Measurements from ENCODE around the gene CLIP1. TPM values are rescaled to one million over a fixed set of nuclear protein-coding genes. Genes with fewer than 3 reads are reported as not detected.

The CLIP1 gene
- total and polyA plus RNA-seq, 2 of the 8 experiments (the other 6 are each of a cell fraction or from before 2014, with no cell fraction given), result 19.0 to 27.6 TPM

DNA sequence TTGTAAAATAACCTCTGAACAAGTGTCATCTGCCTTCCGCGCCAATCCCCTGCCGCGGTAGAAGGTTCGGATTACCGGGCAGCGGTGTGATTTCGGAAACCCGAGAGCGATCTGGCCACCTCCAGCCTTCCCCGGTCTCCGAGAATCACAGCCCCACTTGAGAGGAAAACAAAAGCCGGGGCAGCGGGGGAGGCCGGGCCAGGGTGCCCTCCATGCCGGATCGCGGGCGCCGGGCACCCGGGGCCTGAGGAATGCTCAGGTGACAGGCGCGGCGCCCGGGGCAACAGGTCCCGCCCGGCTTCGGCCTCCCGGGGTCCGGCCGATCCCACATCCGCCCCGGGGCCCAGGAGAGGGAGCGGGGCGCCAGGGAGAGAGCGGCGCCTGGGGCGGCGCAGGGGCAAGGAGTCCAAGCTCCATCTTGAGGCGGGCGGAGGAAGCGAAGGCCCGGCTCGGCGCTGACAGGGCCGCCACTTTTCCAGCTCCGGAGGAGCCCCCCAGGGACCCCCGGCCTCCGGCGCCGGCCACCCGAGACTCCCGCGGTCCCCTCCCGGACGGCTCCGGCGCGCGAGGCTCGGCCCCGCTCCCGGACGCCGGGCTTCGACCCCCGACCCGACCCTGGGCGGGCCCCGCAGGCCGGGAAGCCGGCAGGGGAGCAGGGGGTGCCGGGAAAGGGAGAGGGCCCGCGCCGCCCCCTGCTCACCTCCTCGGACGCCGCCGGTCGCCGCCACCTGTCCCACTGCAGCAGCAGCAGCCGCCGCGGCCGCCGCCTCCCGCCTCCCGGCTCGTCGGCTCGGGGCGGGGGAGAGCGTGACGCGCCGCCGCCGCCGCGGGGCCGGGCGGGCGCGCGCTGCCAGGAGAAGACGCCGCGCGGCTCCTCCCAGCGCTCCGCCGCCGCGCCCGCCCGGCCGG is at the start of gene CLIP1 (continued):
- TF ChIP-seq, protein P1, sequence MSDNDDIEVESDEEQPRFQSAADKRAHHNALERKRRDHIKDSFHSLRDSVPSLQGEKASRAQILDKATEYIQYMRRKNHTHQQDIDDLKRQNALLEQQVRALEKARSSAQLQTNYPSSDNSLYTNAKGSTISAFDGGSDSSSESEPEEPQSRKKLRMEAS (IDR thresholded peaks at IDR 0.05), result no peak
- TF ChIP-seq BCL11A (IDR thresholded peaks at IDR 0.05; ENCODE audit: low read depth in 2 of 2, low read length in 2 of 2) (no peak), KDM5A (IDR thresholded peaks at IDR 0.05; ENCODE audit: low read length) (no peak)

Measured in H1 (cell line).